ENCODE results near the gene PYM1. TPM values are rescaled to one million over a fixed set of nuclear protein-coding genes. Genes with fewer than 3 reads are reported as not detected.

The PYM1 gene
- total and polyA plus RNA-seq, 2 of the 13 experiments (the other 11 are each of a cell fraction or from before 2014, with no cell fraction given) = 44.0 to 51.8 TPM

- no peak for TF ChIP-seq ZNF230 (CRISPR knock-in tag; IDR thresholded peaks at IDR 0.05)
- TF ChIP-seq ZNF792 (CRISPR knock-in tag; IDR thresholded peaks at IDR 0.05) = no peak
- TF ChIP-seq KMT2A (CRISPR knock-in tag; IDR thresholded peaks at IDR 0.05) = no peak
- TF ChIP-seq FOXA1 (IDR thresholded peaks at IDR 0.05) = no peak
- TF ChIP-seq FOXA1 (CRISPR knock-in tag; IDR thresholded peaks at IDR 0.05) = no peak
- TF ChIP-seq ZNF510 (CRISPR knock-in tag; IDR thresholded peaks at IDR 0.05; ENCODE audit: low read depth) = 0 out of 2 replicates have a peak, but pooled peaks have one; percentile 44
- no peak for TF ChIP-seq ZNF205 (CRISPR knock-in tag; IDR thresholded peaks at IDR 0.05)
- no peak for TF ChIP-seq BORCS8-MEF2B (CRISPR knock-in tag; IDR thresholded peaks at IDR 0.05)
- 0 out of 2 replicates have a peak, but pooled peaks have one; percentile 31 for TF ChIP-seq NR2C2 (CRISPR knock-in tag; IDR thresholded peaks at IDR 0.05; ENCODE audit: borderline replicate concordance)
These were observed 3.1 kb upstream of the PYM1 start, which contains the start of gene DGKA (continued) for GRCh38 chr12:55930771-55931316.

GRCh38 chr12:55929306-55929791, 1.7 kb upstream of the PYM1 start:
- in situ Hi-C loops (cut with HindIII; ENCODE audit: extremely low pct_ligation_motif_present, low pct_unique_long_range_greater_than_20kb) = loop anchor here (5.0 kb wide), 1 partner anchor 97 kb away; no protein-coding TSS in a partner anchor
- DNase-seq (ENCODE audit: low spot score) (no peak), ATAC-seq (no peak), FAIRE-seq (no peak)
- Histone ChIP-seq H3K4me1 (ENCODE audit: insufficient read depth, low read length) (peaks cover 63% of the 10 kb centered on the region), H3K4me2 (ENCODE audit: low read depth, low read length) (peak overlapping the region; percentile 97), H4K20me1 (ENCODE audit: insufficient read depth, low read length) (peaks cover 9% of the 10 kb centered on the region; the same call in 1 of the 2 replicates), H3K79me2 (ENCODE audit: insufficient read depth, low read length) (peaks cover 33% of the 10 kb centered on the region), H3K9ac (ENCODE audit: insufficient read depth, low read depth, low read length) (peak overlapping the region; percentile 19; the same call in 1 of the 2 replicates), H2AFZ (ENCODE audit: low read length) (no peak overlapping the region), H3K27ac (ENCODE audit: extremely low read length, insufficient read depth, low read length) (peak overlapping the region; percentile 38), H3K4me3 (replicated peaks in 1 of 3; ENCODE audit: insufficient read depth in 1 of 3, low read depth in 2 of 3, low read length in 3 of 3) (peak overlapping the region; percentile 22 to 45 (median 44); a peak in 5 of 6 replicates), H3K36me3 (replicated peaks in 1 of 2; ENCODE audit: control insufficient read depth in 1 of 2, insufficient read depth in 2 of 2, low read length in 2 of 2) (no peaks in the 10 kb centered on the region; a peak in 2 of 5 replicates), H3K9me3 (ENCODE audit: low read length) (no peaks in the 10 kb centered on the region), H3K27me3 (ENCODE audit: control insufficient read depth in 1 of 2, insufficient read depth in 2 of 2, low read length in 2 of 2) (peaks cover 0 to 11% of the 10 kb centered on the region in 2 experiments; a peak in 1 of 5 replicates)
- no TSS peak for BruUV-seq (replicated peaks)
- CTCF ChIA-PET (ENCODE audit: low intra/inter-chr PET ratio, low total read pairs) = no interaction called here
- 18% methylated on average over 8 of the region's 8 CpGs for WGBS (ENCODE audit: low lambda C conversion rate)
- intact Hi-C loops (cut with micrococcal nuclease; ENCODE audit: unreplicated experiment) = no loop called here
- POLR2A ChIA-PET = interaction anchor here (0.7 to 10.5 kb wide), 7 partner anchors 29 to 229 kb away, joined by 3 to 108 read pairs (median 20); partner anchors contain the start of genes DNAJC14, MYL6, ORMDL2 and RAB5B
- no peak for TF ChIP-seq SCMH1 (CRISPR knock-in tag; IDR thresholded peaks at IDR 0.05; ENCODE audit: borderline replicate concordance)
- TF ChIP-seq ETV5 (CRISPR knock-in tag; IDR thresholded peaks at IDR 0.05; ENCODE audit: borderline replicate concordance) = peak; percentile 64; the same call in 1 of the 2 replicates
- TF ChIP-seq, protein P1, sequence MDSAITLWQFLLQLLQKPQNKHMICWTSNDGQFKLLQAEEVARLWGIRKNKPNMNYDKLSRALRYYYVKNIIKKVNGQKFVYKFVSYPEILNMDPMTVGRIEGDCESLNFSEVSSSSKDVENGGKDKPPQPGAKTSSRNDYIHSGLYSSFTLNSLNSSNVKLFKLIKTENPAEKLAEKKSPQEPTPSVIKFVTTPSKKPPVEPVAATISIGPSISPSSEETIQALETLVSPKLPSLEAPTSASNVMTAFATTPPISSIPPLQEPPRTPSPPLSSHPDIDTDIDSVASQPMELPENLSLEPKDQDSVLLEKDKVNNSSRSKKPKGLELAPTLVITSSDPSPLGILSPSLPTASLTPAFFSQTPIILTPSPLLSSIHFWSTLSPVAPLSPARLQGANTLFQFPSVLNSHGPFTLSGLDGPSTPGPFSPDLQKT (CRISPR knock-in tag; IDR thresholded peaks at IDR 0.05; ENCODE audit: borderline replicate concordance) = no peak
- TF ChIP-seq SOX6 (IDR thresholded peaks at IDR 0.05) = no peak
- 0 out of 2 replicates have a peak, but pooled peaks have one; percentile 4 for TF ChIP-seq SOX6 (CRISPR knock-in tag; IDR thresholded peaks at IDR 0.05)
- TF ChIP-seq ZBTB44 (CRISPR knock-in tag; IDR thresholded peaks at IDR 0.05) = no peak
- no peak for TF ChIP-seq GATAD2A (CRISPR knock-in tag; IDR thresholded peaks at IDR 0.05)
- no peak for TF ChIP-seq JUN (CRISPR knock-in tag; IDR thresholded peaks at IDR 0.05)
- no peak for TF ChIP-seq HNF4A (CRISPR knock-in tag; IDR thresholded peaks at IDR 0.05)
- no peak for TF ChIP-seq ZNF747 (CRISPR knock-in tag; IDR thresholded peaks at IDR 0.05; ENCODE audit: borderline replicate concordance)
- no peak for TF ChIP-seq PREB (CRISPR knock-in tag; IDR thresholded peaks at IDR 0.05)
- TF ChIP-seq PLSCR1 (CRISPR knock-in tag; IDR thresholded peaks at IDR 0.05; ENCODE audit: borderline replicate concordance) = no peak

Measured in HepG2 (cell line).